22Rv1 (cell line): ENCODE results near the gene FBXO36.
"Not testable (repeated sequence)": the region's sequence is repeated elsewhere in the genome, so short reads cannot be mapped to it uniquely, and the experiment has no call there.

Source experiments
- H3K27ac ChIP-seq: fragments of 450-650 bp; 2 replicates; pipeline ENCODE4 v1.5.1; 2017
- CTCF ChIP-seq: fragments of 450-650 bp; IDR thresholded peaks from 2 replicates; pipeline ENCODE4 v1.5.1; 2017; ENCODE audit warnings: mild to moderate bottlenecking
- ZFX ChIP-seq: fragments of 450-650 bp; IDR thresholded peaks from 2 replicates; pipeline ENCODE4 v1.6.1; 2017; ENCODE audit warnings: antibody characterized with exemption, borderline replicate concordance

The FBXO36 gene

GRCh38 chr2:229910832-229911412 is 11.4 kb upstream of the FBXO36 start:
- TF ChIP-seq CTCF (peak; percentile 70), ZFX (no peak)
- no peak overlapping the region for H3K27ac ChIP-seq

GRCh38 chr2:229914171-229914570 is 8.1 kb upstream of the FBXO36 start:
- H3K27ac ChIP-seq: no peak overlapping the region
- TF ChIP-seq ZFX: no peak

DNA sequence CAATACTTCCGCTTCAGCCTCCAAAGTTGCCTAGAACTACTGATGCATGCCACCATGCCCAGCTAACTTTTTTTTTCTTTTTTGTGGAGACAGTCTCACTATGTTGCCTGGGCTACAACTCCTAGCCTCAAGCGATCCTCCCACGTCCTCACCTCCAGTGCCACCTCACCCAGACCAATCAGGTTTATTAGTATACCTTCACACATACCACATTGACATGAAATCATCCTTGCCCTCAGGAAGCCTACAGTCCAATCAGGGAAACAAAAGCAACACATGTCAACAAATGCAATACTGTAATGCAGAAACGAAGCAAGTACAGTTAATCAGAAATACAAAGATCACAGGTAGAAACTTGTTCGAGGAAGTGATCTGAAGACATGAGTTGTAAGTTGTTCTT is 4.5 kb upstream of the FBXO36 start:
- no peak overlapping the region for H3K27ac ChIP-seq
- TF ChIP-seq CTCF: no peak
- TF ChIP-seq ZFX: no peak

DNA sequence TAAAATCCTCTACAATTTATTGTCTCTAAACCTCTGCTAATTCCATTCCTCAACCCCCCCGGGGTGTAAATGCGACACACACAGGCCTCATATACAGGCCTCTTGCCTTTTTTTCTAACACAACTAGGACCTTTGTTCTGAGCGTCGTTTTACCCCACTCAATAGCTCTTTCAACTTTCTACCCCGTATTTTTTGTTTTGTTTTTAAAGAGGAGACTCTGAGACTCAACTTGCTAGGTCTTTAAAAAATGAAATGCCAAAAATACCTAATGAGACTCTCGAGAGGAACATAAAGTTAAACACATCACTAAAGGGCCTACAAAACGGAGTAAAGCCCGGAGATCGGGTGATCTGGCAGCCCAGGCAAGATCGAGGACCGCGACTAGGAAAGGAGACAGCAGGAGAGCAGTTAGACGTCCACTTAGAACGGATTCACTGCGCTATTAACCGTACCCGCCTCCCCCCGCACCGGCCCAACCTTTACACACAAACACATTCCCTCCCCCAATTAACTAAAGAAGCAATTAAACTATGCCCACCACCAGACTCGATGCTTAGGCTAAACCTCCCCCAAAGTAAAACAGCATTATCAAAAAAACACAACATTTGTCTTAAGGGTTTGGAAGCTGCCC is 2.2 kb upstream of the FBXO36 start:
- peak overlapping the region; percentile 93; the same call in 1 of the 2 replicates for H3K27ac ChIP-seq
- TF ChIP-seq CTCF: no peak
- no peak for TF ChIP-seq ZFX

GRCh38 chr2:229921101-229921891 is 1.0 kb upstream of the FBXO36 start:
- TF ChIP-seq ZFX: no peak
- TF ChIP-seq CTCF: no peak
- peak overlapping the region; percentile 93 for H3K27ac ChIP-seq

DNA sequence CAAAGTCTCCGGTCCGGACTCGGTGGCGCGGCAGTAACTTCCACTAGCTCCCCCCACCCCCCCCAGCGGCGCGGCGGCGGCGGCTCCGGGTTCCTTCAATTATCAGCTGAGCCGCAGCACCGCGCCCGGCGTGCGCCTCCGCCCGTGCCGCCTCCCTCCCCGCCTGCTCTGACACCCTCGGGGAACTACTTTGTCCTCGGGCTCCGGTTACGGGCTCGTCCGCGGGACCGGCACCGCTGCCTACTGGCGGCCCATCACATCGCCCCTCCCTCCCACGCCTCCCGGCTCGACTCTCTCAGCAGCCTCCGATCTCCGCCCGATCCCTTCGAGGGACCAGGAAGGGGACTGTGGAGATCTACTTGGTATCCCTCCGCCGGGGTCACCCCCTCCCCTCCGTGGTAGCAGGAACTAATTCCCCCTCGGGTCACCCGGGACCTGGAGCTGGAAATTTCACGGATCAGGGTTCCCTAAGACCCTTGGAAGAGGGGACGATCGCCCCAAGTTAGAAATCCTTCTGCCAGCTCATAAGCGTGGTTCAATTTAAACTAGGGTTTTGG is 333 bp upstream of the FBXO36 start, which contains the start of gene TRIP12:
TRIP12 (minus strand) TSS at position 118 of the 557 bp plus-strand sequence. CDS start 41,930 bp downstream, outside the sequence.
- peak within 1 kb of the TSS; percentile 93 for H3K27ac ChIP-seq
- TF ChIP-seq CTCF (no peak), ZFX (no peak)

GRCh38 chr2:229924541-229924940 is 2.2 kb downstream of the FBXO36 start:
- H3K27ac ChIP-seq: not testable (repeated sequence)

- H3K27ac ChIP-seq: no peak overlapping the region
- TF ChIP-seq CTCF (no peak), ZFX (no peak)
Observed at GRCh38 chr2:229925201-229925600, 2.9 kb downstream of the FBXO36 start.
